ENCODE results near the gene DNAH11. TPM values are rescaled to one million over a fixed set of nuclear protein-coding genes. Genes with fewer than 3 reads are reported as not detected.

DNAH11 gene
- total RNA-seq, 2 experiments from 2014 or later = not detected

DNA sequence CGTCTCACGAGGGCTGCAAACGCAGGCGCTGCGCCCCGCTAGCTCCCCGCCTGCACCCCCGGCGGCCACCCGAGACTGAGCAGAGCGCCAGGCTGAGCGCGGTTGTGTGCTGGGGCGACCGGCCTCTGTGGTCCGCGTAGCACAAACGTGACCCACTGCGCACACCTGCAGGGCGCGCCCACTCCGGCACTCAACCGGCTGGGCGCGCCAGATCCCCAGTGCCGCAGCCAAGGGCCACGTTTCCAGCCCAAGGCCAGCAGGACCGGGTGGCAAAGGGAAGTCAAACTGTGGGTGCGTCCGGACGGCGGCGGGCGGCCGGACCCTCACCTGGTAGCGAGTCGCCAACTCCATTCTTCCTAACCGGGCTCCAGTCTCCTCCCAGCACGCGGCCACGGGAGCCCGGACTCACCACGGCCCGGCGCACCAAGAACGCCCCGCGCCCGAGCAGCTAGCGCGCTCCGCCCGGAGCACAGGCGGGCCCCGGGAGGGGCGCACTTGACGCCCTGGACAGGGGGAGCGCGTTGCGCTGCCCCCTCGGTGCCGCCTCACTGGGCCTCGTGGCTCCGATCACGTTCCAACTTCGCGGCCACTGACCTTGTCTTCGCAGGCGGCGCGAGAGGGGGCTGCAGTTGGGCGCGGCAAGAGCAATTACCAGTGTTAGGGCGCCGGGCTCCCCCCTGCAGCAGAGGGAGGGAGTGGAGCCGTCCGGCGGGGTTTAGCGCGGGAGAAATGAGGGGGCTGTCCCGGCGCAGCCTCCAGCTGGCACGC lies 402.8 kb downstream of the DNAH11 start, which contains the start of gene CDCA7L:
TSS of gene CDCA7L (minus strand) at position 446 of the 768 bp plus-strand sequence. CDS start at position 351, 95 bp downstream.
- CTCF ChIA-PET = interaction anchor here (1.2 to 1.3 kb wide), 2 partner anchors 48 to 138 kb away, joined by 3 read pairs; no protein-coding TSS in a partner anchor

GRCh38 chr7:21946222-21946709 lies 403.4 kb downstream of the DNAH11 start:
- ChIA-PET POLR2A (interaction anchor here (1.6 kb wide), 1 partner anchor 22 kb away, joined by 6 read pairs; no protein-coding TSS in a partner anchor), CTCF (interaction anchor here (1.2 kb wide), 1 partner anchor 137 kb away, joined by 3 read pairs; no protein-coding TSS in a partner anchor)

More for the DNA sequence above, 402.8 kb downstream of the DNAH11 start, which contains the start of gene CDCA7L:
- POLR2A ChIA-PET = interaction anchor here (1.0 to 1.6 kb wide), 2 partner anchors 22 to 518 kb away, joined by 5 to 6 read pairs; partner anchors contain the start of gene SP4

GRCh38 chr7:21947056-21947455 lies 404.2 kb downstream of the DNAH11 start:
- ChIA-PET CTCF (no interaction called here), POLR2A (no interaction called here)

DNA sequence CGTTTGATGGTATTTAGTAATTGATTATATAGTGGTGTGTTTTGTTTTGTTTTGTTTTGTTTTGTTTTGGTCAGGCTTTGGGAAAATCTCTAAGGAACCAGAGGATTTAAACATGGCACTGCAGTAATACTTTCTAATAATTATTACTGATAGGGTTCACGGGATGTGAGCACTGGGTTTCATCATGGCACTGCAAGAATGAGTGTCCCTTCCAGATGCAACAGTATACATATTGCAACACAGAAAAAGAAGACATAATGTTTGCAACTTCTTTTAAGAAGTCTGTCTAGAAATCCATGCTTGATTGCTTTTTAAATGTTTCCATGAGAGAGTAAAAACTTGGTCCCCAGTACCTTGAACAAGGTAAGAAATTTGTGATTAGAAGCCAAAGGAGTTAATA lies 405.1 kb downstream of the DNAH11 start:
- CTCF ChIA-PET = interaction anchor here (0.7 kb wide), 1 partner anchor 54 kb away, joined by 3 read pairs; no protein-coding TSS in a partner anchor
- POLR2A ChIA-PET = no interaction called here

GRCh38 chr7:21948364-21948763 lies 405.5 kb downstream of the DNAH11 start:
- POLR2A ChIA-PET = no interaction called here

DNA sequence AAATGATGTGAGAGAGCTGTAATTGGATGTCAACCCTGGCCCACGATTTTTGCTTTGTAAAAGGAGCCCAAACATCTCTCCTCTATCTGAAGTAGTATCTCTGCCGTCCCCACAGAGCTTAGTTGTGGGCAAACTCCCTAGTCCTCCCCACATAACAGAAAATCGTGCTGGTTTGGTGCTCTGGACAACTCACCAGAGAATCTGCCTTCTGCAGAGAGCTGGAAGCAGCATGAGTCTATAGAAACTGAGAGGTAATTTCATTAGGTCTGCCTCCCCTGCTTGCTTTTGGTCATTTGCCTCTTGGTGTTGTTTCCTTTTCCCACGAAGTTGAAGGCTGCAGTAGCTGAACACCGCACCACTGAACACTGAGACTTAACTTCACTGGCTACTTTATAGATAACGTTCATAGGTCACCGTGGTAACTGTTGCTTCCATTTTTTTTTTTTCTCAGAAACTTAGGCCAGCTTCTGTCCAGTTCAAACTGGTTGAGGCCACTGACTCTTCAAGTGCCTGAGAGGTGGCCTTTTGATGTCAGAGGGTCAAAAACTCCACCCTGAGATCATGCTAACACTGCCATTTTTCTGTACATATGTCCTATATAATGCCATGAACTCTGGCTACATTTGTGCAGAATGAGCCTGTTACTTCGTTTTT lies 406.2 kb downstream of the DNAH11 start:
- ChIA-PET CTCF (interaction anchor here (0.7 kb wide), 1 partner anchor 53 kb away, joined by 3 read pairs; no protein-coding TSS in a partner anchor), POLR2A (no interaction called here)

More at GRCh38 chr7:21948364-21948763, 405.5 kb downstream of the DNAH11 start:
- CTCF ChIA-PET = interaction anchor here (0.7 kb wide), 1 partner anchor 54 kb away, joined by 3 read pairs; no protein-coding TSS in a partner anchor

Other genes with a start within 250 kb of the DNAH11 start
- 10 to 100 TPM; 20.8 to 21.0 TPM for gene SP4, start 115.0 kb upstream of the DNAH11 start, total RNA-seq

Data from activated CD8-positive, alpha-beta memory T cell treated with anti-CD3 and anti-CD28 coated beads for 36 hours (primary cell).